Measurements from ENCODE around the gene EYS.

DNA sequence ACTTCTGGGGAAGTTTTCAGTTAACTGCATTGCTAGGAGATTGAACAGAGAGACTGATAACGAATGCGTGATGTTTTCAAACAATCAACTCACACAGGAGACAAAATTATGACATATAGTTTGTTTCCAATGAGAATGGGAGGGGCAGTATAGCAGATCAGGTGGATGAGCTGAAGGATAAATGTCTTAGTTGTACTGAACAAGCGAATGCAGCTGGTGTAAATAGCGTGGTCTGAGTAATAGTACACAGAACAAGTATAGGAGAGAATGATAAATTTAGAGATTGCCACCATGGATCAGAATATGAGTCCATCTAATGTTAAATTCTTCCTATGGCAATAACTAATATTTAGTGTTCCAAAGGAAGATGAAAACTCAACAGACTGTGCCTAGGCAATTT is 858.6 kb downstream of the EYS start:
- TF ChIP-seq, protein P1, sequence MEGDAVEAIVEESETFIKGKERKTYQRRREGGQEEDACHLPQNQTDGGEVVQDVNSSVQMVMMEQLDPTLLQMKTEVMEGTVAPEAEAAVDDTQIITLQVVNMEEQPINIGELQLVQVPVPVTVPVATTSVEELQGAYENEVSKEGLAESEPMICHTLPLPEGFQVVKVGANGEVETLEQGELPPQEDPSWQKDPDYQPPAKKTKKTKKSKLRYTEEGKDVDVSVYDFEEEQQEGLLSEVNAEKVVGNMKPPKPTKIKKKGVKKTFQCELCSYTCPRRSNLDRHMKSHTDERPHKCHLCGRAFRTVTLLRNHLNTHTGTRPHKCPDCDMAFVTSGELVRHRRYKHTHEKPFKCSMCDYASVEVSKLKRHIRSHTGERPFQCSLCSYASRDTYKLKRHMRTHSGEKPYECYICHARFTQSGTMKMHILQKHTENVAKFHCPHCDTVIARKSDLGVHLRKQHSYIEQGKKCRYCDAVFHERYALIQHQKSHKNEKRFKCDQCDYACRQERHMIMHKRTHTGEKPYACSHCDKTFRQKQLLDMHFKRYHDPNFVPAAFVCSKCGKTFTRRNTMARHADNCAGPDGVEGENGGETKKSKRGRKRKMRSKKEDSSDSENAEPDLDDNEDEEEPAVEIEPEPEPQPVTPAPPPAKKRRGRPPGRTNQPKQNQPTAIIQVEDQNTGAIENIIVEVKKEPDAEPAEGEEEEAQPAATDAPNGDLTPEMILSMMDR (IDR thresholded peaks at IDR 0.05; ENCODE audit: low read length): no peak
- TF ChIP-seq EZH2 (optimal IDR thresholded peaks at IDR 0.05; ENCODE audit: low read depth, low read length): no peak

Data from MM.1S (cell line).